HEK293T (cell line): ENCODE measurements around the gene OBP2B.

ENCODE experiments used
- ARNT ChIP-seq: fragments of 450-650 bp; IDR thresholded peaks from 2 replicates; pipeline ENCODE4 v1.6.1; 2017; ENCODE audit warnings: mild to moderate bottlenecking
- BHLHE40 ChIP-seq: fragments of 450-650 bp; IDR thresholded peaks from 2 replicates; pipeline ENCODE4 v1.6.1; 2016; ENCODE audit warnings: mild to moderate bottlenecking, moderate library complexity, borderline replicate concordance
- CTBP1 ChIP-seq: fragments of 450-650 bp; IDR thresholded peaks from 2 replicates; pipeline ENCODE4 v1.6.1; 2016; ENCODE audit warnings: borderline replicate concordance
- ELF4 ChIP-seq: fragments of 450-650 bp; IDR thresholded peaks from 2 replicates; pipeline ENCODE4 v1.6.1; 2017; ENCODE audit warnings: antibody characterized with exemption
- FOXA1 ChIP-seq: fragments of 450-650 bp; IDR thresholded peaks from 2 replicates; pipeline ENCODE4 v1.6.1; 2016; ENCODE audit warnings: mild to moderate bottlenecking
- FOXK2 ChIP-seq: fragments of 450-650 bp; IDR thresholded peaks from 2 replicates; pipeline ENCODE4 v1.6.1; 2016; ENCODE audit warnings: mild to moderate bottlenecking
- FOXM1 ChIP-seq: fragments of 450-650 bp; IDR thresholded peaks from 2 replicates; pipeline ENCODE4 v1.6.1; 2017; ENCODE audit warnings: mild to moderate bottlenecking, borderline replicate concordance
- HDGF ChIP-seq: fragments of 450-650 bp; IDR thresholded peaks from 2 replicates; pipeline ENCODE4 v1.6.1; 2017; ENCODE audit warnings: antibody characterized with exemption, borderline replicate concordance
- NFRKB ChIP-seq: fragments of 450-650 bp; IDR thresholded peaks from 2 replicates; pipeline ENCODE4 v1.6.1; 2016; ENCODE audit warnings: mild to moderate bottlenecking, moderate library complexity
- PKNOX1 ChIP-seq: fragments of 450-650 bp; IDR thresholded peaks from 2 replicates; pipeline ENCODE4 v1.6.1; 2016
- SP1 ChIP-seq: fragments of 450-650 bp; IDR thresholded peaks from 2 replicates; pipeline ENCODE4 v1.6.1; 2017
- SUZ12 ChIP-seq: fragments of 450-650 bp; IDR thresholded peaks from 2 replicates; pipeline ENCODE4 v1.6.1; 2016; ENCODE audit warnings: mild to moderate bottlenecking
- TARDBP ChIP-seq: fragments of 450-650 bp; IDR thresholded peaks from 2 replicates; pipeline ENCODE4 v1.6.1; 2016
- ZNF384 ChIP-seq: fragments of 450-650 bp; IDR thresholded peaks from 2 replicates; pipeline ENCODE4 v1.6.1; 2016

- TF ChIP-seq FOXK2 (no peak), ELF4 (no peak), SP1 (no peak), SUZ12 (no peak), HDGF (no peak), TARDBP (no peak), PKNOX1 (no peak), ARNT (no peak), ZNF384 (no peak), CTBP1 (no peak), BHLHE40 (no peak), NFRKB (no peak), FOXA1 (no peak), FOXM1 (no peak)
These were observed 37.5 kb upstream of the OBP2B start for GRCh38 chr9:133246562-133246961.
